Muscle layer of duodenum (tissue), 2 donors: Measurements from ENCODE around the gene BRMS1L.

ENCODE experiments used
- H3K27ac ChIP-seq: one replicate; pipeline ENCODE4 v1.7.0; 2013; ENCODE audit warnings: mild to moderate bottlenecking, low read length
- H3K27me3 ChIP-seq: one replicate; pipeline ENCODE4 v1.7.0; 2013; ENCODE audit warnings: low read depth, mild to moderate bottlenecking, control low read depth, low read length
- H3K36me3 ChIP-seq, 2 donors: one replicate each; pipeline ENCODE4 v1.7.0; 2013; ENCODE audit warnings: low read length in 2 of 2, control low read depth in 1 of 2, mild to moderate bottlenecking in 1 of 2; ENCODE audit not compliant: insufficient read depth in 2 of 2, control insufficient read depth in 1 of 2
- H3K4me1 ChIP-seq, 2 donors: one replicate each; pipeline ENCODE4 v1.7.0; 2013; ENCODE audit warnings: low read length in 2 of 2, mild to moderate bottlenecking in 2 of 2, control low read depth in 1 of 2, moderate library complexity in 1 of 2; ENCODE audit not compliant: insufficient read depth in 2 of 2, control insufficient read depth in 1 of 2
- H3K4me3 ChIP-seq, 2 donors: one replicate each; pipeline ENCODE4 v1.7.0; 2013; ENCODE audit warnings: low read length in 2 of 2, low read depth in 1 of 2, mild to moderate bottlenecking in 1 of 2
- H3K9me3 ChIP-seq, 2 donors: one replicate each; pipeline ENCODE4 v1.7.0; 2013; ENCODE audit warnings: low read length in 2 of 2, control low read depth in 1 of 2, mild to moderate bottlenecking in 1 of 2; ENCODE audit not compliant: control insufficient read depth in 1 of 2
- donor health status: healthy.

BRMS1L gene

DNA sequence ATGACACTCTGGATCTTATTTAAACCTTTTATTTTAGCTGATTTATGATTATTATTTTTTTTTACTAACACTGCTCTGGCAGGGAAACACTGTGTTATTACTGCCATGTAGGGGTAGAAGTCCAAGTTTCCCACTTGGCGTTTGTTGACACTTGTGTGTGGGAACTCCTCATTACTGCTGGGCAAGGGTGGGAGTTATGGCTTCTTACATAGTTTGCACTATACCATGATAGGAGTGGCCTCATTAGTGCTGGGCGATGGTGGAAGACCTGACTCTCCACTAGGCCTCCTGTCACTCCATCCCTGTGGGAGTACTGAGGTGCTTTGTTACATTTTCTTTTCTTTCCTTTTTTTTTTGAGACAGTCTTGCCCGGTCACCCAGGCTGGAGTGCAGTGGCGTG, 83.5 kb downstream of the BRMS1L start:
- no peaks in the 10 kb centered on the region for H3K36me3 ChIP-seq
- H3K4me3 ChIP-seq = no peak overlapping the region
- no peaks in the 10 kb centered on the region for H3K9me3 ChIP-seq
- no peaks in the 10 kb centered on the region for H3K4me1 ChIP-seq
- no peaks in the 10 kb centered on the region for H3K27me3 ChIP-seq
- no peak overlapping the region for H3K27ac ChIP-seq

GRCh38 chr14:35910191-35910590, 84.1 kb downstream of the BRMS1L start:
- H3K4me1 ChIP-seq = no peaks in the 10 kb centered on the region
- H3K36me3 ChIP-seq = no peaks in the 10 kb centered on the region
- H3K27me3 ChIP-seq = no peaks in the 10 kb centered on the region
- H3K4me3 ChIP-seq = no peak overlapping the region
- no peak overlapping the region for H3K27ac ChIP-seq
- H3K9me3 ChIP-seq = no peaks in the 10 kb centered on the region

GRCh38 chr14:35911097-35911496, 85.0 kb downstream of the BRMS1L start:
- Histone ChIP-seq H3K4me1 (no peaks in the 10 kb centered on the region), H3K9me3 (no peaks in the 10 kb centered on the region), H3K27me3 (no peaks in the 10 kb centered on the region)

GRCh38 chr14:35915185-35915584, 89.0 kb downstream of the BRMS1L start:
- no peak overlapping the region for H3K4me3 ChIP-seq
- H3K4me1 ChIP-seq = no peaks in the 10 kb centered on the region
- H3K9me3 ChIP-seq = no peaks in the 10 kb centered on the region
- no peaks in the 10 kb centered on the region for H3K36me3 ChIP-seq
- H3K27ac ChIP-seq = no peak overlapping the region
- no peaks in the 10 kb centered on the region for H3K27me3 ChIP-seq

More at GRCh38 chr14:35911097-35911496, 85.0 kb downstream of the BRMS1L start:
- H3K36me3 ChIP-seq = no peaks in the 10 kb centered on the region
- no peak overlapping the region for H3K4me3 ChIP-seq
- H3K27ac ChIP-seq = no peak overlapping the region

GRCh38 chr14:35915775-35916174, 89.6 kb downstream of the BRMS1L start:
- no peaks in the 10 kb centered on the region for H3K27me3 ChIP-seq
- no peaks in the 10 kb centered on the region for H3K4me1 ChIP-seq
- H3K4me3 ChIP-seq = no peak overlapping the region
- H3K9me3 ChIP-seq = no peaks in the 10 kb centered on the region
- H3K27ac ChIP-seq = no peak overlapping the region
- no peaks in the 10 kb centered on the region for H3K36me3 ChIP-seq
